ENCODE results near the gene FBXO28.
"Not testable (repeated sequence)": the region's sequence is repeated elsewhere in the genome, so short reads cannot be mapped to it uniquely, and the experiment has no call there.

Gene FBXO28

GRCh38 chr1:224192082-224192788 lies 78.3 kb downstream of the FBXO28 start:
- no peak for DNase-seq

GRCh38 chr1:224193319-224193966 lies 79.5 kb downstream of the FBXO28 start:
- DNase-seq = no peak

GRCh38 chr1:224196813-224197600 lies 83.1 kb downstream of the FBXO28 start:
- DNase-seq = no peak

- DNase-seq = no peak
Measured at GRCh38 chr1:224198572-224198971, 84.7 kb downstream of the FBXO28 start.

- no peak for DNase-seq
Measured at GRCh38 chr1:224199679-224200078, 85.8 kb downstream of the FBXO28 start.

GRCh38 chr1:224201383-224201782 lies 87.5 kb downstream of the FBXO28 start:
- no peak for DNase-seq

GRCh38 chr1:224201853-224202252 lies 87.9 kb downstream of the FBXO28 start:
- no peak for DNase-seq

- DNase-seq = no peak
Measured at GRCh38 chr1:224203243-224204016, 89.5 kb downstream of the FBXO28 start.

- DNase-seq = no peak
Measured at GRCh38 chr1:224205438-224205840, 91.5 kb downstream of the FBXO28 start.

GRCh38 chr1:224205931-224206538 lies 92.1 kb downstream of the FBXO28 start:
- not testable (repeated sequence) for DNase-seq

- no peak for DNase-seq
Measured at GRCh38 chr1:224211206-224211962, 97.5 kb downstream of the FBXO28 start.
